Gastrocnemius medialis (tissue), 4 donors: ENCODE measurements around the gene NR1D1.

Experiments
- CTCF ChIP-seq, 5 experiments: fragments of 450-650 bp in 3 of 5; fragments of 200-600 bp in 2 of 5; sonication (generic) in 2 of 5; IDR thresholded peaks in 4 of 5; conservative IDR thresholded peaks in 1 of 5; 1 replicate in 4 of 5; 2 replicates in 1 of 5; pipeline ENCODE4 v1.5.1; 2016 to 2019; ENCODE audit warnings: antibody characterized with exemption in 5 of 5, mild to moderate bottlenecking in 3 of 5, moderate library complexity in 3 of 5
- POLR2A ChIP-seq, 2 donors: fragments of 450-650 bp; IDR thresholded peaks; one replicate each; pipeline ENCODE4 v1.6.1; 2017; ENCODE audit warnings: antibody characterized with exemption in 2 of 2, mild to moderate bottlenecking in 2 of 2, moderate library complexity in 2 of 2

GRCh38 chr17:40145476-40145875, 45.1 kb upstream of the NR1D1 start:
- TF ChIP-seq CTCF (IDR thresholded peaks at IDR 0.05 in 4 of 5, conservative IDR thresholded peaks at IDR 0.05 in 1 of 5) (no peak), POLR2A (IDR thresholded peaks at IDR 0.05) (no peak)
